Measurements from ENCODE around the gene FBXO28.

The FBXO28 gene

GRCh38 chr1:224109981-224110380 is 3.9 kb upstream of the FBXO28 start:
- no peak overlapping the region for H3K4me3 Mint-ChIP-seq
- no peak overlapping the region for H3K27ac Mint-ChIP-seq
- no peaks in the 10 kb centered on the region for H3K36me3 Mint-ChIP-seq (ENCODE audit: low read depth)
- H3K27me3 Mint-ChIP-seq (ENCODE audit: low read depth) = peaks cover 38% of the 10 kb centered on the region
- peaks cover 11% of the 10 kb centered on the region for H3K4me1 Mint-ChIP-seq (ENCODE audit: low read depth)
- no peaks in the 10 kb centered on the region for H3K9me3 Mint-ChIP-seq
- DNase-seq (ENCODE audit: low spot score) = no peak

- no peaks in the 10 kb centered on the region for H3K9me3 Mint-ChIP-seq
- H3K27ac Mint-ChIP-seq = peak overlapping the region; percentile 89
- peaks cover 17% of the 10 kb centered on the region for H3K4me1 Mint-ChIP-seq (ENCODE audit: low read depth)
- no peaks in the 10 kb centered on the region for H3K36me3 Mint-ChIP-seq (ENCODE audit: low read depth)
- DNase-seq (ENCODE audit: low spot score) = no peak
- H3K27me3 Mint-ChIP-seq (ENCODE audit: low read depth) = peaks cover 27% of the 10 kb centered on the region
- H3K4me3 Mint-ChIP-seq = no peak overlapping the region
Measured at GRCh38 chr1:224113005-224113404, 906 bp upstream of the FBXO28 start.

GRCh38 chr1:224113545-224113917 is 380 bp upstream of the FBXO28 start:
- Mint-ChIP-seq H3K36me3 (ENCODE audit: low read depth) (peaks cover under 1% of the 10 kb centered on the region), H3K4me1 (ENCODE audit: low read depth) (peaks cover 17% of the 10 kb centered on the region), H3K4me3 (peak overlapping the region; percentile 85), H3K27ac (peak overlapping the region; percentile 89), H3K9me3 (no peaks in the 10 kb centered on the region), H3K27me3 (ENCODE audit: low read depth) (peaks cover 22% of the 10 kb centered on the region)
- no peak for DNase-seq (ENCODE audit: low spot score)

- H3K27ac Mint-ChIP-seq = peak overlapping the region; percentile 89
- DNase-seq (ENCODE audit: low spot score) = no peak
- H3K9me3 Mint-ChIP-seq = no peaks in the 10 kb centered on the region
- peaks cover 19% of the 10 kb centered on the region for H3K4me1 Mint-ChIP-seq (ENCODE audit: low read depth)
- H3K27me3 Mint-ChIP-seq (ENCODE audit: low read depth) = peaks cover 15% of the 10 kb centered on the region
- peak overlapping the region; percentile 85 for H3K4me3 Mint-ChIP-seq
- H3K36me3 Mint-ChIP-seq (ENCODE audit: low read depth) = peaks cover 8% of the 10 kb centered on the region
Measured at GRCh38 chr1:224114787-224115175, 870 bp downstream of the FBXO28 start.

GRCh38 chr1:224116131-224116530 is 2.2 kb downstream of the FBXO28 start:
- peaks cover 5% of the 10 kb centered on the region for H3K27me3 Mint-ChIP-seq (ENCODE audit: low read depth)
- H3K36me3 Mint-ChIP-seq (ENCODE audit: low read depth) = peaks cover 13% of the 10 kb centered on the region
- peak overlapping the region; percentile 73 for H3K4me3 Mint-ChIP-seq
- no peaks in the 10 kb centered on the region for H3K9me3 Mint-ChIP-seq
- no peak for DNase-seq (ENCODE audit: low spot score)
- H3K27ac Mint-ChIP-seq = peak overlapping the region; percentile 63
- peaks cover 24% of the 10 kb centered on the region for H3K4me1 Mint-ChIP-seq (ENCODE audit: low read depth)

- Mint-ChIP-seq H3K36me3 (ENCODE audit: low read depth) (peaks cover 13% of the 10 kb centered on the region), H3K4me1 (ENCODE audit: low read depth) (peaks cover 20% of the 10 kb centered on the region), H3K4me3 (no peak overlapping the region), H3K9me3 (no peaks in the 10 kb centered on the region), H3K27me3 (ENCODE audit: low read depth) (no peaks in the 10 kb centered on the region), H3K27ac (no peak overlapping the region)
- no peak for DNase-seq (ENCODE audit: low spot score)
Measured at GRCh38 chr1:224118688-224119087, 4.8 kb downstream of the FBXO28 start.

GRCh38 chr1:224123136-224123535 is 9.2 kb downstream of the FBXO28 start:
- H3K4me1 Mint-ChIP-seq (ENCODE audit: low read depth) = peaks cover 13% of the 10 kb centered on the region
- no peak for DNase-seq (ENCODE audit: low spot score)
- H3K36me3 Mint-ChIP-seq (ENCODE audit: low read depth) = peaks cover 15% of the 10 kb centered on the region
- no peaks in the 10 kb centered on the region for H3K9me3 Mint-ChIP-seq
- no peaks in the 10 kb centered on the region for H3K27me3 Mint-ChIP-seq (ENCODE audit: low read depth)
- H3K4me3 Mint-ChIP-seq = no peak overlapping the region
- no peak overlapping the region for H3K27ac Mint-ChIP-seq

GRCh38 chr1:224124220-224124619 is 10.3 kb downstream of the FBXO28 start:
- Mint-ChIP-seq H3K4me1 (ENCODE audit: low read depth) (peaks cover 13% of the 10 kb centered on the region), H3K36me3 (ENCODE audit: low read depth) (peaks cover 11% of the 10 kb centered on the region), H3K27ac (no peak overlapping the region), H3K9me3 (no peaks in the 10 kb centered on the region), H3K4me3 (no peak overlapping the region), H3K27me3 (ENCODE audit: low read depth) (no peaks in the 10 kb centered on the region)
- no peak for DNase-seq (ENCODE audit: low spot score)

GRCh38 chr1:224127925-224128819 is 14.3 kb downstream of the FBXO28 start:
- no peak overlapping the region for H3K27ac Mint-ChIP-seq

GRCh38 chr1:224131253-224131652 is 17.3 kb downstream of the FBXO28 start:
- Mint-ChIP-seq H3K27me3 (ENCODE audit: low read depth) (no peaks in the 10 kb centered on the region), H3K4me3 (no peak overlapping the region), H3K36me3 (ENCODE audit: low read depth) (peaks cover 35% of the 10 kb centered on the region)

More at GRCh38 chr1:224127925-224128819, 14.3 kb downstream of the FBXO28 start:
- peaks cover 6% of the 10 kb centered on the region for H3K4me1 Mint-ChIP-seq (ENCODE audit: low read depth)
- H3K36me3 Mint-ChIP-seq (ENCODE audit: low read depth) = peaks cover 28% of the 10 kb centered on the region
- peaks cover 7% of the 10 kb centered on the region for H3K9me3 Mint-ChIP-seq
- DNase-seq (ENCODE audit: low spot score) = no peak
- H3K4me3 Mint-ChIP-seq = no peak overlapping the region
- H3K27me3 Mint-ChIP-seq (ENCODE audit: low read depth) = no peaks in the 10 kb centered on the region

GRCh38 chr1:224132901-224133300 is 19.0 kb downstream of the FBXO28 start:
- DNase-seq (ENCODE audit: low spot score) = no peak
- no peak overlapping the region for H3K27ac Mint-ChIP-seq
- H3K27me3 Mint-ChIP-seq (ENCODE audit: low read depth) = no peaks in the 10 kb centered on the region
- H3K4me3 Mint-ChIP-seq = no peak overlapping the region
- H3K36me3 Mint-ChIP-seq (ENCODE audit: low read depth) = peaks cover 36% of the 10 kb centered on the region
- H3K9me3 Mint-ChIP-seq = peaks cover 7% of the 10 kb centered on the region
- no peaks in the 10 kb centered on the region for H3K4me1 Mint-ChIP-seq (ENCODE audit: low read depth)

More at GRCh38 chr1:224131253-224131652, 17.3 kb downstream of the FBXO28 start:
- Mint-ChIP-seq H3K4me1 (ENCODE audit: low read depth) (peaks cover 2% of the 10 kb centered on the region), H3K9me3 (peaks cover 7% of the 10 kb centered on the region), H3K27ac (no peak overlapping the region)
- DNase-seq (ENCODE audit: low spot score) = no peak

- Mint-ChIP-seq H3K36me3 (ENCODE audit: low read depth) (peaks cover 36% of the 10 kb centered on the region), H3K27ac (no peak overlapping the region), H3K27me3 (ENCODE audit: low read depth) (no peaks in the 10 kb centered on the region), H3K9me3 (peaks cover 7% of the 10 kb centered on the region), H3K4me3 (no peak overlapping the region), H3K4me1 (ENCODE audit: low read depth) (no peaks in the 10 kb centered on the region)
- DNase-seq (ENCODE audit: low spot score) = no peak
Measured at GRCh38 chr1:224133741-224134299, 19.9 kb downstream of the FBXO28 start.

- Mint-ChIP-seq H3K27ac (no peak overlapping the region), H3K9me3 (no peaks in the 10 kb centered on the region), H3K36me3 (ENCODE audit: low read depth) (peaks cover 17% of the 10 kb centered on the region), H3K4me1 (ENCODE audit: low read depth) (no peaks in the 10 kb centered on the region), H3K27me3 (ENCODE audit: low read depth) (no peaks in the 10 kb centered on the region), H3K4me3 (no peak overlapping the region)
- no peak for DNase-seq (ENCODE audit: low spot score)
Measured at GRCh38 chr1:224137518-224137917, 23.6 kb downstream of the FBXO28 start.

GRCh38 chr1:224138198-224138597 is 24.3 kb downstream of the FBXO28 start:
- Mint-ChIP-seq H3K4me3 (no peak overlapping the region), H3K36me3 (ENCODE audit: low read depth) (peaks cover 15% of the 10 kb centered on the region), H3K9me3 (no peaks in the 10 kb centered on the region), H3K4me1 (ENCODE audit: low read depth) (no peaks in the 10 kb centered on the region), H3K27ac (no peak overlapping the region), H3K27me3 (ENCODE audit: low read depth) (no peaks in the 10 kb centered on the region)
- no peak for DNase-seq (ENCODE audit: low spot score)

Measured in T-helper 2 cell treated with Interferon-gamma antibody and Interleukin-4, amounts not matched to agents 5 μg/mL and 100 μg/mL, for 36 hours (primary cell).